Measurements from ENCODE around the gene HAUS6.
A peak's percentile ranks its signal among the peaks of the same experiment; 100 is the strongest.

GRCh38 chr9:19122490-19123042, 19.9 kb upstream of the HAUS6 start:
- TF ChIP-seq, protein P1, sequence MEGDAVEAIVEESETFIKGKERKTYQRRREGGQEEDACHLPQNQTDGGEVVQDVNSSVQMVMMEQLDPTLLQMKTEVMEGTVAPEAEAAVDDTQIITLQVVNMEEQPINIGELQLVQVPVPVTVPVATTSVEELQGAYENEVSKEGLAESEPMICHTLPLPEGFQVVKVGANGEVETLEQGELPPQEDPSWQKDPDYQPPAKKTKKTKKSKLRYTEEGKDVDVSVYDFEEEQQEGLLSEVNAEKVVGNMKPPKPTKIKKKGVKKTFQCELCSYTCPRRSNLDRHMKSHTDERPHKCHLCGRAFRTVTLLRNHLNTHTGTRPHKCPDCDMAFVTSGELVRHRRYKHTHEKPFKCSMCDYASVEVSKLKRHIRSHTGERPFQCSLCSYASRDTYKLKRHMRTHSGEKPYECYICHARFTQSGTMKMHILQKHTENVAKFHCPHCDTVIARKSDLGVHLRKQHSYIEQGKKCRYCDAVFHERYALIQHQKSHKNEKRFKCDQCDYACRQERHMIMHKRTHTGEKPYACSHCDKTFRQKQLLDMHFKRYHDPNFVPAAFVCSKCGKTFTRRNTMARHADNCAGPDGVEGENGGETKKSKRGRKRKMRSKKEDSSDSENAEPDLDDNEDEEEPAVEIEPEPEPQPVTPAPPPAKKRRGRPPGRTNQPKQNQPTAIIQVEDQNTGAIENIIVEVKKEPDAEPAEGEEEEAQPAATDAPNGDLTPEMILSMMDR (optimal IDR thresholded peaks at IDR 0.05 in 1 of 3, IDR thresholded peaks at IDR 0.05 in 1 of 3, conservative IDR thresholded peaks at IDR 0.05 in 1 of 3; ENCODE audit: extremely low read depth in 1 of 3, insufficient read depth in 2 of 3, low read length in 3 of 3), result peak in 1 of 3 experiments; percentile 24
- no peak for TF ChIP-seq EZH2 (IDR thresholded peaks at IDR 0.05; ENCODE audit: low read length)

Measured in keratinocyte (primary cell).